DMS53 (cell line): ENCODE measurements around the gene PIP4K2B.
A peak's percentile ranks its signal among the peaks of the same experiment; 100 is the strongest.
"Not testable (repeated sequence)": the region's sequence is repeated elsewhere in the genome, so short reads cannot be mapped to it uniquely, and the experiment has no call there.

Experiments
- DNase-seq: peaks from one replicate; lab custom pipeline; 2025; lab: John Stamatoyannopoulos, UW

The PIP4K2B gene

GRCh38 chr17:38799501-38800236 is at the start of gene PIP4K2B:
TSS of gene PIP4K2B (minus strand) at chr17:38799556. CDS start at chr17:38799424, 132 bp downstream.
- DNase-seq, result peak; percentile 98

GRCh38 chr17:38848557-38848891 is 49.2 kb upstream of the PIP4K2B start:
- no peak for DNase-seq

GRCh38 chr17:38844261-38844757 is 45.0 kb upstream of the PIP4K2B start:
- peak; percentile 50 for DNase-seq

- DNase-seq, result no peak
Observed at GRCh38 chr17:38825762-38826247, 26.4 kb upstream of the PIP4K2B start.

GRCh38 chr17:38824899-38825761 is 25.8 kb upstream of the PIP4K2B start, which contains the start of gene CWC25:
TSS of gene CWC25 (minus strand) at chr17:38825321. CDS start at chr17:38825183, 138 bp downstream.
- peak; percentile 96 for DNase-seq

GRCh38 chr17:38815576-38816193 is 16.3 kb upstream of the PIP4K2B start:
- DNase-seq, result peak; percentile 21

GRCh38 chr17:38809828-38810227 is 10.5 kb upstream of the PIP4K2B start:
- no peak for DNase-seq

GRCh38 chr17:38800237-38800760 is 943 bp upstream of the PIP4K2B start:
- peak; percentile 9 for DNase-seq

- DNase-seq, result peak; percentile 64
Observed at GRCh38 chr17:38798614-38799500, 499 bp downstream of the PIP4K2B start.

GRCh38 chr17:38797828-38798227 is 1.5 kb downstream of the PIP4K2B start:
- DNase-seq, result no peak

- no peak for DNase-seq
Observed at GRCh38 chr17:38797158-38797490, 2.2 kb downstream of the PIP4K2B start.

- DNase-seq, result no peak
Observed at GRCh38 chr17:38796451-38797157, 2.8 kb downstream of the PIP4K2B start.

GRCh38 chr17:38794221-38794620 is 5.1 kb downstream of the PIP4K2B start:
- DNase-seq, result no peak

- DNase-seq, result no peak
Observed at GRCh38 chr17:38791162-38791561, 8.2 kb downstream of the PIP4K2B start.

- DNase-seq, result not testable (repeated sequence)
Observed at GRCh38 chr17:38790148-38790707, 9.1 kb downstream of the PIP4K2B start.

- DNase-seq, result no peak
Observed at GRCh38 chr17:38789185-38789584, 10.2 kb downstream of the PIP4K2B start.

- DNase-seq, result not testable (repeated sequence)
Observed at GRCh38 chr17:38787999-38788398, 11.4 kb downstream of the PIP4K2B start.

- DNase-seq, result no peak
Observed at GRCh38 chr17:38786372-38786771, 13.0 kb downstream of the PIP4K2B start.

- no peak for DNase-seq
Observed at GRCh38 chr17:38783227-38783626, 16.1 kb downstream of the PIP4K2B start.
